Measurements from ENCODE around the gene ZNF407.

ZNF407 gene

GRCh38 chr18:74929110-74929509 is 331.4 kb downstream of the ZNF407 start:
- 84 to 95% methylated on average over 4 to 8 of the region's 11 CpGs for WGBS, 2 experiments (ENCODE audit: insufficient coverage in 2 of 2)
- no peaks in the 10 kb centered on the region for H3K9me3 ChIP-seq (ENCODE audit: control insufficient read depth, low read length)
- no peaks in the 10 kb centered on the region for H3K4me1 ChIP-seq (ENCODE audit: control insufficient read depth, insufficient read depth, low read length, poor library complexity, severe bottlenecking)
- H3K4me3 ChIP-seq (ENCODE audit: extremely low read depth, insufficient read depth, low read length, poor library complexity, severe bottlenecking) = no peak overlapping the region
- H3K36me3 ChIP-seq (ENCODE audit: control insufficient read depth, insufficient read depth, low read length) = no peaks in the 10 kb centered on the region
- no peak overlapping the region for H3K27ac ChIP-seq (ENCODE audit: low read depth, low read length, severe bottlenecking)

- no peak overlapping the region for H3K27ac ChIP-seq (ENCODE audit: low read depth, low read length, severe bottlenecking)
- H3K36me3 ChIP-seq (ENCODE audit: control insufficient read depth, insufficient read depth, low read length) = no peaks in the 10 kb centered on the region
- no peaks in the 10 kb centered on the region for H3K4me1 ChIP-seq (ENCODE audit: control insufficient read depth, insufficient read depth, low read length, poor library complexity, severe bottlenecking)
- no CpG with 5 or more reads among the region's 1 CpG for WGBS, 2 experiments (ENCODE audit: insufficient coverage in 2 of 2)
- H3K9me3 ChIP-seq (ENCODE audit: control insufficient read depth, low read length) = no peaks in the 10 kb centered on the region
- no peak overlapping the region for H3K4me3 ChIP-seq (ENCODE audit: extremely low read depth, insufficient read depth, low read length, poor library complexity, severe bottlenecking)
Measured at GRCh38 chr18:74930616-74931015, 332.9 kb downstream of the ZNF407 start.

- no peaks in the 10 kb centered on the region for H3K4me1 ChIP-seq (ENCODE audit: control insufficient read depth, insufficient read depth, low read length, poor library complexity, severe bottlenecking)
- no peaks in the 10 kb centered on the region for H3K9me3 ChIP-seq (ENCODE audit: control insufficient read depth, low read length)
- no peaks in the 10 kb centered on the region for H3K36me3 ChIP-seq (ENCODE audit: control insufficient read depth, insufficient read depth, low read length)
- WGBS, 2 experiments (ENCODE audit: insufficient coverage in 2 of 2) = 73% methylated on average over 1 of the region's 4 CpGs; no CpG with 5 or more reads in 1 of the 2 experiments
- no peak overlapping the region for H3K27ac ChIP-seq (ENCODE audit: low read depth, low read length, severe bottlenecking)
- H3K4me3 ChIP-seq (ENCODE audit: extremely low read depth, insufficient read depth, low read length, poor library complexity, severe bottlenecking) = no peak overlapping the region
Measured at GRCh38 chr18:74933930-74934329, 336.3 kb downstream of the ZNF407 start.

GRCh38 chr18:74935434-74935833 is 337.8 kb downstream of the ZNF407 start:
- H3K9me3 ChIP-seq (ENCODE audit: control insufficient read depth, low read length) = no peaks in the 10 kb centered on the region
- H3K36me3 ChIP-seq (ENCODE audit: control insufficient read depth, insufficient read depth, low read length) = no peaks in the 10 kb centered on the region
- no peaks in the 10 kb centered on the region for H3K4me1 ChIP-seq (ENCODE audit: control insufficient read depth, insufficient read depth, low read length, poor library complexity, severe bottlenecking)
- H3K4me3 ChIP-seq (ENCODE audit: extremely low read depth, insufficient read depth, low read length, poor library complexity, severe bottlenecking) = no peak overlapping the region
- H3K27ac ChIP-seq (ENCODE audit: low read depth, low read length, severe bottlenecking) = no peak overlapping the region
- WGBS, 2 experiments (ENCODE audit: insufficient coverage in 2 of 2) = 83 to 84% methylated on average over 5 to 6 of the region's 7 CpGs

GRCh38 chr18:74936343-74936742 is 338.7 kb downstream of the ZNF407 start:
- H3K36me3 ChIP-seq (ENCODE audit: control insufficient read depth, insufficient read depth, low read length) = no peaks in the 10 kb centered on the region
- no peak overlapping the region for H3K27ac ChIP-seq (ENCODE audit: low read depth, low read length, severe bottlenecking)
- no peak overlapping the region for H3K4me3 ChIP-seq (ENCODE audit: extremely low read depth, insufficient read depth, low read length, poor library complexity, severe bottlenecking)
- WGBS, 2 experiments (ENCODE audit: insufficient coverage in 2 of 2) = 94 to 95% methylated on average over 2 to 4 of the region's 6 CpGs
- no peaks in the 10 kb centered on the region for H3K9me3 ChIP-seq (ENCODE audit: control insufficient read depth, low read length)
- H3K4me1 ChIP-seq (ENCODE audit: control insufficient read depth, insufficient read depth, low read length, poor library complexity, severe bottlenecking) = no peaks in the 10 kb centered on the region

GRCh38 chr18:74937291-74937690 is 339.6 kb downstream of the ZNF407 start:
- no peaks in the 10 kb centered on the region for H3K4me1 ChIP-seq (ENCODE audit: control insufficient read depth, insufficient read depth, low read length, poor library complexity, severe bottlenecking)
- no peaks in the 10 kb centered on the region for H3K36me3 ChIP-seq (ENCODE audit: control insufficient read depth, insufficient read depth, low read length)
- H3K27ac ChIP-seq (ENCODE audit: low read depth, low read length, severe bottlenecking) = no peak overlapping the region
- no peaks in the 10 kb centered on the region for H3K9me3 ChIP-seq (ENCODE audit: control insufficient read depth, low read length)
- 100% methylated on average over 1 of the region's 1 CpG; no CpG with 5 or more reads in 1 of the 2 experiments for WGBS, 2 experiments (ENCODE audit: insufficient coverage in 2 of 2)
- no peak overlapping the region for H3K4me3 ChIP-seq (ENCODE audit: extremely low read depth, insufficient read depth, low read length, poor library complexity, severe bottlenecking)

GRCh38 chr18:74940856-74941255 is 343.2 kb downstream of the ZNF407 start:
- H3K27ac ChIP-seq (ENCODE audit: low read depth, low read length, severe bottlenecking) = no peak overlapping the region
- H3K36me3 ChIP-seq (ENCODE audit: control insufficient read depth, insufficient read depth, low read length) = no peaks in the 10 kb centered on the region
- no peak overlapping the region for H3K4me3 ChIP-seq (ENCODE audit: extremely low read depth, insufficient read depth, low read length, poor library complexity, severe bottlenecking)
- no peaks in the 10 kb centered on the region for H3K9me3 ChIP-seq (ENCODE audit: control insufficient read depth, low read length)
- H3K4me1 ChIP-seq (ENCODE audit: control insufficient read depth, insufficient read depth, low read length, poor library complexity, severe bottlenecking) = peaks cover under 1% of the 10 kb centered on the region
- 78 to 96% methylated on average over 4 of the region's 5 CpGs for WGBS, 2 experiments (ENCODE audit: insufficient coverage in 2 of 2)

GRCh38 chr18:74942319-74942910 is 344.7 kb downstream of the ZNF407 start:
- H3K4me1 ChIP-seq (ENCODE audit: control insufficient read depth, insufficient read depth, low read length, poor library complexity, severe bottlenecking) = peaks cover 6% of the 10 kb centered on the region
- H3K9me3 ChIP-seq (ENCODE audit: control insufficient read depth, low read length) = no peaks in the 10 kb centered on the region
- 88 to 93% methylated on average over 5 to 6 of the region's 9 CpGs for WGBS, 2 experiments (ENCODE audit: insufficient coverage in 2 of 2)
- no peaks in the 10 kb centered on the region for H3K36me3 ChIP-seq (ENCODE audit: control insufficient read depth, insufficient read depth, low read length)
- no peak overlapping the region for H3K27ac ChIP-seq (ENCODE audit: low read depth, low read length, severe bottlenecking)
- no peak overlapping the region for H3K4me3 ChIP-seq (ENCODE audit: extremely low read depth, insufficient read depth, low read length, poor library complexity, severe bottlenecking)

- no peak overlapping the region for H3K4me3 ChIP-seq (ENCODE audit: extremely low read depth, insufficient read depth, low read length, poor library complexity, severe bottlenecking)
- H3K27ac ChIP-seq (ENCODE audit: low read depth, low read length, severe bottlenecking) = no peak overlapping the region
- H3K4me1 ChIP-seq (ENCODE audit: control insufficient read depth, insufficient read depth, low read length, poor library complexity, severe bottlenecking) = peaks cover 6% of the 10 kb centered on the region
- no peaks in the 10 kb centered on the region for H3K36me3 ChIP-seq (ENCODE audit: control insufficient read depth, insufficient read depth, low read length)
- no peaks in the 10 kb centered on the region for H3K9me3 ChIP-seq (ENCODE audit: control insufficient read depth, low read length)
- no CpG with 5 or more reads among the region's 5 CpGs for WGBS, 2 experiments (ENCODE audit: insufficient coverage in 2 of 2)
Measured at GRCh38 chr18:74944676-74945075, 347.0 kb downstream of the ZNF407 start.

- no peaks in the 10 kb centered on the region for H3K9me3 ChIP-seq (ENCODE audit: control insufficient read depth, low read length)
- no peaks in the 10 kb centered on the region for H3K36me3 ChIP-seq (ENCODE audit: control insufficient read depth, insufficient read depth, low read length)
- H3K4me3 ChIP-seq (ENCODE audit: extremely low read depth, insufficient read depth, low read length, poor library complexity, severe bottlenecking) = no peak overlapping the region
- peaks cover 10% of the 10 kb centered on the region for H3K4me1 ChIP-seq (ENCODE audit: control insufficient read depth, insufficient read depth, low read length, poor library complexity, severe bottlenecking)
- WGBS, 2 experiments (ENCODE audit: insufficient coverage in 2 of 2) = 76% methylated on average over 4 of the region's 7 CpGs; no CpG with 5 or more reads in 1 of the 2 experiments
- H3K27ac ChIP-seq (ENCODE audit: low read depth, low read length, severe bottlenecking) = no peak overlapping the region
Measured at GRCh38 chr18:74945774-74946545, 348.3 kb downstream of the ZNF407 start.

All from mesodermal cell (in vitro differentiated cells).